GM12878 (cell line): ENCODE results near the gene PDE10A. TPM values are rescaled to one million over a fixed set of nuclear protein-coding genes. Genes with fewer than 3 reads are reported as not detected.

Source experiments
- ATAC-seq: fragments of 200-7000 bp; cut with Tn5 transposase; 3 replicates; pipeline ENCODE4 v1.9.1; 2020; ENCODE audit warnings: mild to moderate bottlenecking, moderate library complexity
- BruUV-seq: library from RNA; stranded (reverse); fragments of 400-500 nt; replicated peaks from 2 replicates; lab custom pipeline; 2021; lab: Mats Ljungman, UMichigan
- CTCF ChIA-PET: fragments of 300-600 bp; sonication (Branson Sonifier 250); formaldehyde crosslinking; extraction: SDS; loops from one replicate; lab custom pipeline; 2021; ENCODE audit warnings: inconsistent platforms; lab: Yijun Ruan, JAX
- POLR2A ChIA-PET: fragments of 350-600 bp; formaldehyde crosslinking; extraction: SDS; loops from one replicate; lab custom pipeline; 2021; ENCODE audit warnings: inconsistent platforms; lab: Charles Lee
- RAD21 ChIA-PET: fragments of 300-600 bp; sonication (Branson Sonifier 250); formaldehyde crosslinking; loops from one replicate; lab custom pipeline; 2023; ENCODE audit warnings: antibody characterized with exemption; ENCODE audit not compliant: unreplicated experiment; lab: Charles Lee
- SMC1A ChIA-PET: fragments of 300-600 bp; sonication (Branson Sonifier 250); formaldehyde crosslinking; loops from one replicate; lab custom pipeline; 2023; ENCODE audit not compliant: unreplicated experiment, uncharacterized antibody; lab: Charles Lee
- DNase-seq: peaks from one replicate; pipeline ENCODE4 v3.0.0-alpha.2; 2011; ENCODE audit warnings: low read depth, low spot score
- FAIRE-seq: peaks from 3 replicates; lab custom pipeline; 2011; peaks lifted over from hg19 to GRCh38; lab: Jason Lieb, UNC
- H2AFZ ChIP-seq: 2 replicates; pipeline ENCODE4 v1.6.0; 2011; ENCODE audit warnings: low read depth, low read length, control low read depth; ENCODE audit not compliant: control insufficient read depth
- H3K27ac ChIP-seq: 2 replicates; pipeline ENCODE4 v1.5.1; 2011; ENCODE audit warnings: control low read depth; ENCODE audit not compliant: control insufficient read depth, insufficient read depth
- H3K27me3 ChIP-seq, 2 experiments: replicated peaks in 1 of 2; 2 replicates each; pipeline versions ENCODE4 v1.6.0 to v1.6.1; 2011; ENCODE audit warnings: low read length in 1 of 2; ENCODE audit not compliant: control insufficient read depth in 2 of 2, insufficient read depth in 2 of 2
- H3K36me3 ChIP-seq, 2 experiments: 2 replicates each; pipeline ENCODE4 v1.5.1; 2011; ENCODE audit warnings: low read length in 1 of 2; ENCODE audit not compliant: control insufficient read depth in 2 of 2, insufficient read depth in 2 of 2
- H3K4me1 ChIP-seq: 2 replicates; pipeline ENCODE4 v1.6.1; 2011; ENCODE audit warnings: mild to moderate bottlenecking, low read length, moderate library complexity, mixed read lengths; ENCODE audit not compliant: control insufficient read depth, insufficient read depth
- H3K4me2 ChIP-seq: 2 replicates; pipeline ENCODE4 v1.6.0; 2011; ENCODE audit warnings: control low read depth; ENCODE audit not compliant: control insufficient read depth, insufficient read depth
- H3K4me3 ChIP-seq: fragments of 200-600 bp; sonication (generic); 2 replicates; pipeline ENCODE4 v1.5.1; 2016
- H3K79me2 ChIP-seq: 2 replicates; pipeline ENCODE4 v1.6.0; 2011; ENCODE audit warnings: low read length; ENCODE audit not compliant: control insufficient read depth, insufficient read depth
- H3K9ac ChIP-seq: 2 replicates; pipeline ENCODE4 v1.8.0; 2011; ENCODE audit warnings: low read length, control low read depth, mixed read lengths; ENCODE audit not compliant: control insufficient read depth, insufficient read depth
- H3K9me3 ChIP-seq: replicated peaks from 3 replicates; pipeline ENCODE4 v1.5.1; 2011; ENCODE audit warnings: mild to moderate bottlenecking, low read length; ENCODE audit not compliant: control insufficient read depth, insufficient read depth
- H4K20me1 ChIP-seq: 2 replicates; pipeline ENCODE4 v1.6.0; 2011; ENCODE audit not compliant: control insufficient read depth, insufficient read depth
- BHLHE40 ChIP-seq, 2 experiments: fragments of 450-650 bp in 1 of 2; IDR thresholded peaks; 2 replicates each; pipeline ENCODE4 v1.6.1; 2011 to 2017; ENCODE audit warnings: low read depth in 2 of 2, borderline replicate concordance in 1 of 2, improper control_type of control experiment in 1 of 2, low read length in 1 of 2, mild to moderate bottlenecking in 1 of 2
- DPF2 ChIP-seq: fragments of 450-650 bp; IDR thresholded peaks from 2 replicates; pipeline ENCODE4 v1.6.1; 2017; ENCODE audit warnings: mild to moderate bottlenecking
- HDGF ChIP-seq: fragments of 450-650 bp; IDR thresholded peaks from 2 replicates; pipeline ENCODE4 v1.6.1; 2016; ENCODE audit warnings: antibody characterized with exemption
- IKZF2 ChIP-seq, 2 experiments: fragments of 450-650 bp; IDR thresholded peaks; 2 replicates each; pipeline ENCODE4 v1.6.1; 2017; ENCODE audit warnings: mild to moderate bottlenecking in 2 of 2, moderate library complexity in 2 of 2
- MTA2 ChIP-seq: fragments of 450-650 bp; IDR thresholded peaks from 2 replicates; pipeline ENCODE4 v1.6.1; 2016; ENCODE audit warnings: low read depth, mild to moderate bottlenecking, moderate library complexity
- MXI1 ChIP-seq: fragments of 150-350 bp; IDR thresholded peaks from 2 replicates; pipeline ENCODE4 v1.6.1; 2011; ENCODE audit warnings: low read depth, mild to moderate bottlenecking, inconsistent platforms, low read length, improper control_type of control experiment
- NR2F1 ChIP-seq: fragments of 450-650 bp; conservative IDR thresholded peaks from 2 replicates; pipeline ENCODE4 v1.6.1; 2017; ENCODE audit warnings: mild to moderate bottlenecking
- RAD51 ChIP-seq: fragments of 450-650 bp; IDR thresholded peaks from 2 replicates; pipeline ENCODE4 v1.6.1; 2016; ENCODE audit warnings: moderate library complexity, mild to moderate bottlenecking, inconsistent platforms
- SMAD5 ChIP-seq: IDR thresholded peaks from 2 replicates; pipeline ENCODE4 v1.6.1; 2016; ENCODE audit warnings: antibody characterized with exemption, low read depth
- SPI1 ChIP-seq: IDR thresholded peaks from 2 replicates; pipeline ENCODE4 v1.6.1; 2011; ENCODE audit warnings: low read depth, mild to moderate bottlenecking, low read length, moderate library complexity, borderline replicate concordance; ENCODE audit not compliant: insufficient read depth
- ZNF384 ChIP-seq: IDR thresholded peaks from 2 replicates; pipeline ENCODE4 v1.6.1; 2012; ENCODE audit warnings: low read depth, mild to moderate bottlenecking, low read length, improper control_type of control experiment, borderline replicate concordance
- WGBS: methylation state at CpG from one replicate; pipeline ENCODE4 v1.1.6; 2016; ENCODE audit warnings: low lambda C conversion rate; ENCODE audit not compliant: insufficient replicate concordance, insufficient coverage; ENCODE audit errors: missing lambda C conversion rate; 5-methylcytosine and 5-hydroxymethylcytosine counted together
- in situ Hi-C: fragments of 300-500 bp; cut with MboI; formaldehyde crosslinking; loops from 9 replicates; pipeline ENCODE4 v1.14.3; 2018; ENCODE audit warnings: mixed read lengths
- intact Hi-C: fragments of 100-400 bp; cut with micrococcal nuclease; formaldehyde crosslinking; loops from one replicate; pipeline ENCODE4 v1.14.2; 2022; ENCODE audit not compliant: unreplicated experiment
- polyA plus RNA-seq, 11 experiments: library from polyadenylated mRNA; depleted of rRNA in 4 of 11; unstranded in 6 of 11; stranded (reverse) in 5 of 11; fragments of >200 nt; fragmentation: Nextera tagmentation in 4 of 11; fragmentation: Illumina TruSeq in 1 of 11; extraction: Ambion mirVana in 4 of 11; extraction: Trizol in 1 of 11; gene quantifications; 1 replicate in 1 of 11; 2 replicates in 10 of 11; pipeline versions ENCODE4 v1.2.1 to v1.2.3, GENCODE V29; 2011 to 2016; ENCODE audit warnings: inconsistent platforms in 2 of 11, missing spikeins in 2 of 11, low read depth in 1 of 11
- total RNA-seq, 4 experiments: library from RNA; depleted of rRNA in 3 of 4; stranded (reverse); fragments of >200 nt in 3 of 4; fragmentation: Illumina TruSeq in 1 of 4; extraction: Trizol in 1 of 4; gene quantifications; 2 replicates each; pipeline versions ENCODE4 v1.2.1 to v1.2.3, GENCODE V29; 2013 to 2021
- TF ChIP-seq, protein P1 (sequence below): fragments of 450-650 bp; IDR thresholded peaks from 2 replicates; pipeline ENCODE4 v1.6.1; 2017; ENCODE audit warnings: mild to moderate bottlenecking, moderate library complexity

The PDE10A gene
- total and polyA plus RNA-seq, 10 of the 15 experiments (the other 5 are each of a cell fraction or from before 2014, with no cell fraction given): under 0.01 to 1.3 (median 0.03) TPM; not detected in 2

DNA sequence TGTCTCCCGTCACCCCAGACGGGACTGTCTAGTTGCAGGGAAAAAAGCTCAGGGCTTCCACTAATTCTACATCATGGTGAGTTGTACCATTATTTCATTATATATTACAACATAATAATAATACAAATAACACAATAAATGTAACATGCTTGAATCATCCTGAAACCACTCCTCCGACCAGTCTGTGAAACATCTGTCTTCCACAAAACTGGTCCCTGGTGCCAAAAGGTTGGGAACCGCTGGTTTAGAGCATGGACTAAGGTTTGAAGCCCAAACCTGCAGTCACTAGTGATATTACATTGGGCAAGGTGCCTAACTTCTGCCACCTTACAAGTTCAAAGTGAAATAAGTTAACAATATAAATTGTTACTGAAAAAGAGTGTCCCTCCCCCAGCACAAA is 175.7 kb downstream of the PDE10A start:
- SMC1A ChIA-PET: no interaction called here
- BruUV-seq: no TSS peak
- intact Hi-C loops: no loop called here

GRCh38 chr6:165486183-165487137 is 176.6 kb downstream of the PDE10A start:
- WGBS: 51% methylated on average over 22 of the region's 22 CpGs
- FAIRE-seq (peak; percentile 88), ATAC-seq (peak; percentile 87), DNase-seq (peak; percentile 5)
- Histone ChIP-seq H3K4me2 (no peak overlapping the region), H3K9me3 (no peaks in the 10 kb centered on the region), H3K79me2 (no peaks in the 10 kb centered on the region), H3K36me3 (no peaks in the 10 kb centered on the region), H3K9ac (no peak overlapping the region), H4K20me1 (no peaks in the 10 kb centered on the region), H3K27me3 (no peaks in the 10 kb centered on the region), H3K4me3 (no peak overlapping the region), H3K4me1 (no peaks in the 10 kb centered on the region), H3K27ac (no peak overlapping the region), H2AFZ (no peak overlapping the region)
- in situ Hi-C loops: no loop called here
- POLR2A ChIA-PET: no interaction called here
- SMC1A ChIA-PET: no interaction called here
- CTCF ChIA-PET: interaction anchor here (1.1 kb wide), 1 partner anchor 48 kb away, joined by 4 read pairs; no protein-coding TSS in a partner anchor
- RAD21 ChIA-PET: no interaction called here
- intact Hi-C loops: no loop called here
- no TSS peak for BruUV-seq
- TF ChIP-seq BHLHE40 (IDR thresholded peaks at IDR 0.05; ENCODE audit: borderline replicate concordance in 1 of 2, low read depth in 2 of 2, low read length in 1 of 2) (peak in 1 of 2 experiments; percentile 75; a peak in 2 of 4 replicates), MTA2 (0 out of 2 replicates have a peak, but pooled peaks have one; percentile 14), SPI1 (peak; percentile 3; the same call in 1 of the 2 replicates), NR2F1 (peak; percentile 69), RAD51 (peak; percentile 53; the same call in 1 of the 2 replicates), DPF2 (0 out of 2 replicates have a peak, but pooled peaks have one; percentile 34), HDGF (no peak)
- TF ChIP-seq, protein P1, sequence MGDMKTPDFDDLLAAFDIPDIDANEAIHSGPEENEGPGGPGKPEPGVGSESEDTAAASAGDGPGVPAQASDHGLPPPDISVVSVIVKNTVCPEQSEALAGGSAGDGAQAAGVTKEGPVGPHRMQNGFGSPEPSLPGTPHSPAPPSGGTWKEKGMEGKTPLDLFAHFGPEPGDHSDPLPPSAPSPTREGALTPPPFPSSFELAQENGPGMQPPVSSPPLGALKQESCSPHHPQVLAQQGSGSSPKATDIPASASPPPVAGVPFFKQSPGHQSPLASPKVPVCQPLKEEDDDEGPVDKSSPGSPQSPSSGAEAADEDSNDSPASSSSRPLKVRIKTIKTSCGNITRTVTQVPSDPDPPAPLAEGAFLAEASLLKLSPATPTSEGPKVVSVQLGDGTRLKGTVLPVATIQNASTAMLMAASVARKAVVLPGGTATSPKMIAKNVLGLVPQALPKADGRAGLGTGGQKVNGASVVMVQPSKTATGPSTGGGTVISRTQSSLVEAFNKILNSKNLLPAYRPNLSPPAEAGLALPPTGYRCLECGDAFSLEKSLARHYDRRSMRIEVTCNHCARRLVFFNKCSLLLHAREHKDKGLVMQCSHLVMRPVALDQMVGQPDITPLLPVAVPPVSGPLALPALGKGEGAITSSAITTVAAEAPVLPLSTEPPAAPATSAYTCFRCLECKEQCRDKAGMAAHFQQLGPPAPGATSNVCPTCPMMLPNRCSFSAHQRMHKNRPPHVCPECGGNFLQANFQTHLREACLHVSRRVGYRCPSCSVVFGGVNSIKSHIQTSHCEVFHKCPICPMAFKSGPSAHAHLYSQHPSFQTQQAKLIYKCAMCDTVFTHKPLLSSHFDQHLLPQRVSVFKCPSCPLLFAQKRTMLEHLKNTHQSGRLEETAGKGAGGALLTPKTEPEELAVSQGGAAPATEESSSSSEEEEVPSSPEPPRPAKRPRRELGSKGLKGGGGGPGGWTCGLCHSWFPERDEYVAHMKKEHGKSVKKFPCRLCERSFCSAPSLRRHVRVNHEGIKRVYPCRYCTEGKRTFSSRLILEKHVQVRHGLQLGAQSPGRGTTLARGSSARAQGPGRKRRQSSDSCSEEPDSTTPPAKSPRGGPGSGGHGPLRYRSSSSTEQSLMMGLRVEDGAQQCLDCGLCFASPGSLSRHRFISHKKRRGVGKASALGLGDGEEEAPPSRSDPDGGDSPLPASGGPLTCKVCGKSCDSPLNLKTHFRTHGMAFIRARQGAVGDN: peak; percentile 56; the same call in 1 of the 2 replicates

More for the DNA sequence above, 175.7 kb downstream of the PDE10A start:
- Histone ChIP-seq H3K79me2 (no peaks in the 10 kb centered on the region), H4K20me1 (no peaks in the 10 kb centered on the region), H3K27ac (no peak overlapping the region), H2AFZ (no peak overlapping the region), H3K4me1 (no peaks in the 10 kb centered on the region), H3K4me2 (no peak overlapping the region), H3K4me3 (no peak overlapping the region), H3K9me3 (no peaks in the 10 kb centered on the region), H3K27me3 (no peaks in the 10 kb centered on the region), H3K9ac (no peak overlapping the region), H3K36me3 (no peaks in the 10 kb centered on the region)
- no peak for TF ChIP-seq SMAD5
- TF ChIP-seq MXI1: no peak
- TF ChIP-seq IKZF2 (IDR thresholded peaks at IDR 0.05): no peak
- no peak for TF ChIP-seq ZNF384
- ATAC-seq (no peak), DNase-seq (no peak), FAIRE-seq (no peak)
- POLR2A ChIA-PET: no interaction called here
- CTCF ChIA-PET: no interaction called here
- WGBS: 50% methylated on average over 4 of the region's 4 CpGs
- in situ Hi-C loops: no loop called here
- RAD21 ChIA-PET: no interaction called here
